GM21723 (cell line): ENCODE data around the gene TTYH1.

Source experiments
- ATAC-seq: cut with Tn5 transposase; IDR thresholded peaks from one replicate; pipeline ENCODE4 v1.9.1; 2021; ENCODE audit warnings: mild to moderate bottlenecking, moderate library complexity; ENCODE audit not compliant: unreplicated experiment

The TTYH1 gene

DNA sequence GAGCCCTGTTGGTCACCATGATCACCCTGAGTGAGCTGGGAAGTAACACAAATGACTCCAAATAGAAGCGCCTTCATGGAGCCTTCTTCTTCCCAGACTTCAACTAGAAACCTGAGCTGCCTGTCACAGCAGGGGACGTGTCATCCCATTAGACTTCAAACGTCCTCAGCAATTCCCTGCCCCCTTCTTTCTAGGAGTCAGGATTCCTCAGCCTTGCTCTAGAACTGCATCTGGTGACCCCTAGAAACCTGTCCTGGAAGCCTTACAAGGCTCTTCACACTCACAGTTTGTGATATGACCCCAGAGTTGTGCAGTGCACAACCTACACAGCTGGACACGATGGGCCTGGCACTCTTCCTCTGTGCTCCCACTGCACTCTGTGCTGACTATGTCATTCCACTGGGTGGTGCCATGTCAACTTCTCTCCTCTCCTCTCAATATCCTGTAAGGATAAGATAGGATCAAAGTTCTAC is 23.6 kb upstream of the TTYH1 start:
- ATAC-seq: no peak

DNA sequence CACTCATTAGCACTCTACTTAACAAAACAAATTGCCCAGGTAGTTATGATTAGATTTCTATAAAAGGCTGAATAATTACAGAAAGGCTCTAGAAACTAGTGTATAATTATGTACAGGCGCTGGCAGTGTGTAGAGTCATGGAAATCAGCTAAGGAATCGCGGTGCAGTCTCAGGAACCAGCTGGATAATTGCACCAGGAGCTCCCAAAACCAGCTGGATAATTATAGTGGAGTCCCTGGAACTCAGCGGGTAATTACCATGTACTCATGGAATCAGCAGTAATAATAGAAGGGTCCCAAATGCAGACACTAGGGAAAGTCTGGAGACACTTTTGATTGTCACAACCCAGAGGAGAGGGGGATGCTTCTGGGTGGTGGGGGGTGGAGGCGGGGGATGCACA is 23.2 kb upstream of the TTYH1 start:
- no peak for ATAC-seq

DNA sequence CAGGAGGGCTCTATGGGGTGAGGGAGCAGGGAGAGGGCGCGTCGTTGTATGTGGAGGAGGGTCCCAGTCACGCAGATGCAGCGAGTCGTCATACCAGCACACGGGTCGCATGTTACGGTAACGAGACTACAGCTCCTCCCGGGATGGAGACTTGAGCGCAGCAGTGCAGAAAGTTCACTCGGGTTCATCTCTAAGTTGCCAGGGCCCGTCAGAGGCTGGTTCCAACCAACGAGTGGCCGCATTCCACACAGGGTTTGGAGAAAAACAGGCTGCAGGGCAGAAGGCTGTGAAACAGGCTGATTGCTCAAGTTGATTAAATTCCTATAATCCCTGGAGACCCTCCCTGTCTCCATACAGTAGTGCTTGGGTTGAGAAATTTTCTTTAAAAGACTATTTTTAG is 21.9 kb upstream of the TTYH1 start:
- ATAC-seq: no peak

DNA sequence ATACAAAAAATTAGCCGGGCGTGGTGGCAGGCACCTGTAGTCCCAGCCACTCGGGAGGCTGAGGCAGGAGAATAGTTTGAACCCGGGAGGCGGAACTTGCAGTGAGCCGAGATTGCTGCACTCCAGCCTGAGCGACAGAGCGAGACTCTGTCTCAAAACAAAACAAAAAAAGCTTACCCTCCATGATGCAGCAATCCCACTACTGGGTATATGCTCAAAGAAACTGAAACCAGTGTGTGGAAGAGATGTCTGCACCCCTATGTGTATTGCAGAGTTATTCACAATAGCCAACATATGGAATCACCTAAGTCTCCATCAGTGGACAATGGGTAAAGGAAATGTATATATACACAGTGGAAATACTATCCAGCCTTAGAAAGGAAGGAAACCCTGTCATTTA is 19.6 kb upstream of the TTYH1 start:
- ATAC-seq: no peak

DNA sequence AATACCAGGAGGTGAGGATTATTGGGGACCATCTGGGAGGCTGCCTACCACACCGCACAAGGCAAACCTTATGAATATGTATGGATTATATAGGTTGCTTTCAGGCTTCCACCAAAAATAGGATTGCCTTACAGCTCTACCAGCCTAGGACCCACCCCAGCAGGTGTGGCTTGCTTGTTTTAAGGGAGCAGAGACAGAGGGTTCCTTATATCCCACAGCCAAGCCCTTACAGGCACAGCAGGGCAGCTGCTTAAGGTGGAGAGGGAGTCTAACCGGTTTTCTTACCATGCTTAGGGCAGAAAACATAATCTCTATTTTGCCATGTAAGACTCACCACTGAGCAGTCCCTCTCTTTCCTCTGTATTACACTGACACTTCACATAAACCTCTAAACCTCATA is 16.1 kb upstream of the TTYH1 start:
- no peak for ATAC-seq

DNA sequence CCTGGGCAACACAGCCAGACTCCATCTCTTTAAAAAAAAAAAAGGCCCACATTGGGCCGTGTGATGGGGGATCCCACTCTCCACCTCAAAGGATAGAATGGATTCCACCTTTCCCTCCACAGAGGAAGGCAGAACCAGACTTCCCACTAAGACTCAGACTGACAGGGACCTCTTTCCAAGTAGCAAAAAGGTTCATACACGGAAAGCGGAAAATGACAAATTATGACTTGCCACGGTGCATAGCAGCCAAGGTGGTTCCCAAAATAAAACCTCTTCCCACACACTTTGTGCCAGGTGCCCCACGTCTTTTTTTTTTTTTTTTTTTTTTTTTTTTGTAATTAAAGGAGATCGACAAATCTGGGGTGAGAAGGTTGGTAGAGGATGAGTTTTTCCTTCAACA is 14.4 kb upstream of the TTYH1 start:
- no peak for ATAC-seq

DNA sequence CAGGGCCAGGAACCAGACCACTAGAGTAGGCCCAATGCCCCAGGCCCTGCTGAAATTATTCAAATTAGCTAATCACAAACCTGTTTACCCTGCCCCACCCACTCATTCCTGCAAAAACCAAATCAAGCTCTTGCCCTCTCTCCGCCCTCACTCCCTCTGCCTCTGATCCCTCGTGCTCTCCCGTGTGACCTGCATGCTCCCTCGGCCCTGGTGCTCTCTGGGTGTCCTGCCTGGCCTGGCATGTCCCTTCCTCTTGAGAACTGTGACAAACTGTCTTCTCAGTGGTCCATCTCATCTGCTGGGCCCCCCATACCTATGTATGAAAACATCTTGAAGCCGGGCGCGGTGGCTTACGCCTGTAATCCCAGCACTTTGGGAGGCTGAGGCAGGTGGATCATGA is 12.2 kb upstream of the TTYH1 start:
- ATAC-seq: no peak

DNA sequence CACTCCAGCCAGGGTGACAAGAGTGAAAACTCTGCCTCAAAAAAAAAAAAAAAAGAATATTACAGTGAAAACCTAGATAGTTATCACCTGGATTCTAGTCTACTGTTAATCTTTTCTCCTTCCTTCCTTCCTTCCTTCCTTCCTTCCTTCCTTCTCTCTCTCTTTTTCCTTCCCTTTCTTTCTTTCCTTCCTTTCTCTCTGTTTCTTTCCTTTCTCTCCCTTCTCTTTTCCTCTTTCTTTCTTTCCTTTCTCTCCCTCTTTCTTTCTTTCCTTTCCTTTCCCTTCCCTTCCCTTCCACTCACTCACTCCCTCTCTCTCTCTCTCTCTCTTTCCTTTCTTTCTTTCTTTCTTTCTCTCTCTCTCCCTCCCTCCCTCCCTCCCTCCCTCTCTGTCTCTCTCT is 9.6 kb upstream of the TTYH1 start:
- ATAC-seq: no peak

DNA sequence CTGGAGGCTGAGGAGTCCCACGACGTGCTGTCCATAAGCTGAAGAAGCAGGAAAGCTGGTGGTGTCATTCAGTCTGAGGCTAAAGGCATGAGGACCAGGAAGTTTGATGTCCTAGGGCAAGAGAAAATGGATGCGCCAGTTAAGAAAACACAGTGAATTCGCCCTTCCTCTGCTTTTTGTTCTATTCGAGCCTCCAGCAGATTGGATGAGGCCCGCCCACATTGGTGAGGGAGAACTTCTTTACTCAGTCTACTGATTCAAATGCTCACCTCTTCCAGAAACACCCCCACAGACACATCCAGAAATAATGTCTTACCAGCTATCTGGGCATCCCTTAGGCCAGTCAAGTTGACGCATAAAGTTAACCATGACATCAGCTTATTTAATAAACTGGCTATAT is 7.5 kb upstream of the TTYH1 start:
- no peak for ATAC-seq

DNA sequence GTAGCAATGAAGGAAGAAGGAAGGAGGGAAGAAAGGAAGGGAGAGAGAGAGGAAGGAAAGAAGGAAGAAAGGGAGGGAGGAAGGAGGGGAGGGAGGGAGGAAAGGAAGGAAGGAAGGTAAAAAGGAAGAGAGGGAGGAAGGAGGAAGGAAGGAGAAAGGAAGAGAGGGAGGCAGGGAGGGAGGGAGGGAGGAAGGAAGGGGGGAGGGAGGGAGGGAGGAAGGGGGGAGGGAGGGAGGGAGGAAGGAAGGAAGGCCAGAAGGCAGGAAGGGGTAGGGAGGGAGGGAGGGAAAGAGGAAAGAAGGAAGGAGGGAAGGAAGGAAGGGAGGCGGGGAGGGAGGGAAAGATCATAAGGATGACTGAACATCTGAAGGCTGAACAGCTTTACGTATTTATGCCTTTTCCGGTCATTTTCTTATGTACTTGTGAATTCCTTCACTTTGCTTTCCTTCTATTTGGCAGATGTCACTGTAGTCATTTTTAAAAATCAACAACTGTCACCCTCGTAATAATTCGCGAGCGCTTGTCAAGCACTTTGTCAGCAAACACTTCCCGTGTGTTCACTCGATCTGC is 6.7 kb upstream of the TTYH1 start:
- no peak for ATAC-seq

DNA sequence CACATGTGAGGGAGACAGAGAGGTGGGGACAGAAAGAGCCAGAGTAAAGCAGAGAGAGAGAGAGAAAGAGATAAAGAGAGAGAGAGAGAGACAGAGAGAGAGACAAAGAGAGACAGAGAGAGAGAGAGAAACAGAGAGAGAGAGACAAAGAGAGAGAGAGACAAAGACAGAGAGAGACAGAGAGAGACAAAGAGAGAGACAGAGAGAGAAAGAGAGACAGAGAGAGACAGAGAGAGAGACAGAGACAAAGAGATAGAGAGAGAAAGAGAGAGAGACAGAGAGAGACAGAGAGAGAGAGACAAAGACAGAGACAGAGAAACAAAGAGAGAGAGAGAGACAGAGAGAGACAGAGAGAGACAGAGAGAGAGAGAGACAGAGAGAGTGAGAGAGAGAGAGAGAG is 4.2 kb upstream of the TTYH1 start:
- ATAC-seq: no peak

DNA sequence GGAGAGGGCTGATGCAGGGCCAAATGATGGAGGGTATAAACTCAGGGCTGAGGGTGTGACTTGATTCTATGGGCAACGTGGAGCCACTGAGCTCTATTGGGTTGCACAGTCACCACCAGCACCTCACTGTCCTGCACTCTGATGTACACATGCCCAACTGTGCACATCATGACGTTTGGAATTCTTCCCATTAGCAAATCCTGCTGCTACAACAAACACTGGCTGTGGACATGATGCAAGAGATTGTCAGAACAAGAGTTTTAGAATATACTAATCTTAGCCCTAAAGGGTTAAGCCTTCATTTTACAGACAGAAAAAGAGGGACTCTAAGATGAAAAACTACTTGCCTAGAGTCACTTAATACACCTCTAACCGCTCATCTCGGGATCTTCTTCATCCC is 2.4 kb upstream of the TTYH1 start:
- ATAC-seq: no peak

DNA sequence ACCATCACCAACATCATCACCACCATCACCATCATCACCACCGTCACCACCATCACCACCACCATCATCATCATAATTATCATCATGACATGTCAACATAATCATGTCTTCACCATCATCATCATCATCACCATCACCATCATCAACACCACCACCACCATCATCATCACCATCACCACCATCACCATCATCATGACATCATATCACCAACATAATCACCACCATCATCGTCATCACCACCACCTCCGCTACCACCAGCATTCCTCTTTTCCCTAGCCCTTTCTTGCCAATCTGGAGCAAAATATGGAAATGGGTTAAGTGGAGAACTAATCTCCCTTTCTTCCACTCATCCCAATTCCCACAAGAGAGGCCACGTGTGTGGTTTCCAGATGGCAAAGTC is 1.1 kb upstream of the TTYH1 start:
- no peak for ATAC-seq

DNA sequence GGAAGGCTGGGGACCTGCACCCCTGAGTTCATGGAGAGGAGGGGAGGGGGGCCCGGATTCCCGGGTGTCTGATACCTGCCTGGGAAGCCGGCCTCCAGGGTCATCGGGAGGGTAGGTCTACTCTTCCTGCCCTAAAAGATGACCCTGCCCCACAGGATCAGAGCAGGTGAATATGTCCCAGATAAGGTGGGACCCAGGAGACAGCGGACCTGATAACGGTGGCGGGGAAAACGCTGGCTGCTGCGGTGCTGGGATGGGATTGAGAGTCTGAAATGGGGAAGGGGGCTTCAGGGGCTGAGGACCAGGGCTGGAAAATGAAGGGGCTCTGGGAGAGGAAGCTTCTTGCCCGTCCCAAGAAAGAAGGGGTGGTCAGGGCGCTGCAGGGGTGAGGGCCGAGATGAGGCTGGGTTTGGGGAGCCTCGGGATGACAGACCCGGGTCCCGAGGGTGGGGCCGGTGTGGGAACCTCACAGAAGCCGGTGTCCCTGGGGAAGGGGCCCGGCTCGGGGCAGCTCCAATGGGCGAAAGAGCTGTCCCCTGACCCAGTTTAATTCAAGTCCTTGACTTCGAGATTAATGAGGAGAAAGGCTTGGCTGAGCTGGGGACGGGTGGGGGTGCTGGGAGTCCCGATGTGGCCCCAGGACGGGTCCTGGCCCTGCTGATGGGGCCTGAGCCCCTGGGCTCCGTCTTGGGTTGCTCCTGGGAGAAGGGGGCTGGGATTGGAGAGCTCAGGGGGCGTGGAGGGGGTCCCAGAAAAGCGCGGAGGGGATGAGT is 823 bp downstream of the TTYH1 start:
- no peak for ATAC-seq

DNA sequence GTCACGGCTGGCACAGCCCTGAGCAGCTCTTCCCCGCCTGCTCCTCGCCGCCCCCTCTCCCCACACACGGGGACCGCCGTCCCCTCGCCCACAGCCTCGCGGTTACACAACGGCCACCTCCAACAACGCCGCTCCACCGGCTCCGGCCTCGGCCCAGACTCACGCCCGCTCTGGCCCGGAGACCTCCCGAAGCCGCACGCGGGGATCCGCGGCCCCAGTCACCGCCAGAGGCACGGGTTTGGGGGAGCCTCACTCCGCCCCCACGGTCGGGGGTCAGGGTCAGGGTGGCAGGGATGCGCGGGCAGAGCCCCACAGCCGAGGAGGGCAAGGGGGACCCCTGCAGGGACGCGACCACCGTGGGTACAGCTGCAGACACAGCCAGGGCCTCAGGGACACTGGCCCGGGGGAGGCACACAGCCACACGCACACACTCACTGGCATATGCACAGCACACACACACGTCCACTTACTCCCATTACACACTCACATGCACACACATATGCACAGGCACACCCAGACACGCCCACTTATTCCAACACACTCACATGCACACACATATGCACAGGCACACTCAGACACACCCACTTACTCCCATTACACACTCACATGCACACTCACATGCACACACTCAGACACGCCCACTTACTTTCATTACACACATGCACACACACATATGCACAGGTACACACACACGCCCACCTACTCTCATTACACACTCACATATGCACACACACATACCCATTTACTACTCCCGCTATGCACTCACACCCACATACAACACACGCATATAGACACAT is 1.6 kb downstream of the TTYH1 start:
- no peak for ATAC-seq

DNA sequence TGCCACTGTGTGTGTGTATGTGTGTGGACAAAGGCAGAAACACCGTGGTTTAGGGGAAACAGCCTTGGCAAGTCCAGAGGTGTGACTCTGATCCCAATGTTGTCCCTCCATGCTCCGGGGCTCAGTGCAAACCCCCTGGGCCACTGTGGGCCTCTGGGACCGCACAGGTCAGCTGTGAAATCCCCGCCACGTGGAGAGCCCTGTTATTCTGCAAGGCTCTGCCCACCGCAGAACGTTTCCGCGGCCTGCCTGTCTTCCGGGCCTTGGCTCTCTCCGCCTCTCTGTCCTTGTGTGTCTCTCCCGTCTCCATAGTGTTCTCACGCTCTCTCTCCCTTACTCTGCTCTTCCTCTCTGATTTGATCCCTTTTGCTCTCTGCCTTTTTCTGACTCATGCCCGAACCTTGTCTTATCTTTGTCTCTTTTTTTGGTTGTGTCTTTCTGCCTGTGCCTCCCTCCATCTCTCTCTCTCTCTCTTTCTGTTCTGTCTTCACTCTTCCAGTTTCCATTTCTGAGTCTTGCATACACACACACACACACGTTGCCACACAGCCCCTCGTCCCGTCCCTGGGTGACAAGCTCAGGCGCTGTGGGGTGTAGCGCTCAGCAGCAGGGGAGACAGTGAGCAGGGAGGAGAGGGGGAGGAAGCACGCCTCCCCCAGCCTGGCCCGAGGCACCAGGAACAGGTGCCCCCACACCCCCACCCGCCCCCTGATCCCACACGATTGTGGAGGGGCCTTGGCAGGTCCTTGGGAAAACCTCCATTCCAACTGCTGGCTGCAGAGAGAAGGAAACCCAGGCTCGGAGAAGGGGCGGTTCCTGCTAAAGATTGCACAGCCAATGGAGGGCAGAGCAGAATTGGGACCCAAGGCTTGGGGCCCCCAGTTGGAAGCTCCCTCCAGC is 3.0 kb downstream of the TTYH1 start:
- no peak for ATAC-seq

DNA sequence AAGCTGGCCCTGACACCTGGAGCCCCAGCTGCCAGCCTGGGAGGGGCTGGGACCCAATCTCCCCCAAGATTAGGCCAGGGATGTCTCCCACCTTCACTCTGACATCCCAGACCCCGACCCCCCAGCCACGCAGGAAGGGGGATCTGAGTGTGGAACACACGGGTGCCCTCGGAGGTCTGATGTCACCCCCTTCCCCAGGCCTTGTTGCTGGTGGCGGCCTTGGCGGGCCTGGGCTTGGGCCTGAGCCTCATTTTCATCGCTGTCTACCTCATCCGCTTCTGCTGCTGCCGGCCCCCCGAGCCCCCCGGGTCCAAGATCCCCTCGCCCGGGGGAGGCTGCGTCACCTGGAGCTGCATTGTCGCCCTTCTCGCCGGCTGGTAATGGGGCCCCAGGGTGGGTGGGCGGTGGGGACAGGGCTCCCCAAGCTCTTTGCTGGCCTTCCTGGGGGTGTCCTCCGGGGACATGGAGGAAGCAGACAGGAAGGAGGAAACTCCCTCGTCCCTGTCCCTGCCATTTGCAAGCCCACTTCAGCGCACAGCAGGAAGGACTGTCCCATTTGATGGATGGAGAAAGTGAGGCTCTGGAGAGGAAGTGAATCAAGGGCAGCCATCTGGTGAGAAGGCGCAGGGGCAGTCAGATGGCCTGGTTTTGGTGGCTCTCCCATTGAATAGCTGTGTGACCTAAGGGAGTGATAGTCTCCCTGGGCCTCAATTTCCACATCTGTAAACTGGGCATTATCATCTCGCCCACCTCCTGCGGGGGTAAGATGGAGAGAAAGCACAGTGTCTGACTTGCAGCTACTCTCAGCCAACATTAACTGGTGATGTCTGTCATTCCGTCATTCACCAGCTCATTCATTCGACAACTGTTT is 3.9 kb downstream of the TTYH1 start:
- ATAC-seq: no peak

DNA sequence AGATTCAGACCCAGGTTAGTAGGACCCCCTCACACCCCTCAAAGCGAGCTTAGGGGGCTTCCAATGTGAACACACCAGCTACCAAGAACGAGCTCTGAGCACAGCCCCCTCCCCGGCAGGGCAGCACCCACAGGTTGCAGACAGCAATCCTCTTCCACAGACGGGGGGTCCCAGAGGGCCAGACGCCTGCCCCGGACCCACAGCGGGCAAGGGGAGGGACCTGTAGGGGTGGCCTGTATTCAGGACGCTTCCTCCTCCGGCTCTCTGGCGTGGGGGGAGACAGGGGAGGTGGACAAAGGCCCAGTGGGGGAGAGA is 4.8 kb downstream of the TTYH1 start:
- ATAC-seq: no peak

DNA sequence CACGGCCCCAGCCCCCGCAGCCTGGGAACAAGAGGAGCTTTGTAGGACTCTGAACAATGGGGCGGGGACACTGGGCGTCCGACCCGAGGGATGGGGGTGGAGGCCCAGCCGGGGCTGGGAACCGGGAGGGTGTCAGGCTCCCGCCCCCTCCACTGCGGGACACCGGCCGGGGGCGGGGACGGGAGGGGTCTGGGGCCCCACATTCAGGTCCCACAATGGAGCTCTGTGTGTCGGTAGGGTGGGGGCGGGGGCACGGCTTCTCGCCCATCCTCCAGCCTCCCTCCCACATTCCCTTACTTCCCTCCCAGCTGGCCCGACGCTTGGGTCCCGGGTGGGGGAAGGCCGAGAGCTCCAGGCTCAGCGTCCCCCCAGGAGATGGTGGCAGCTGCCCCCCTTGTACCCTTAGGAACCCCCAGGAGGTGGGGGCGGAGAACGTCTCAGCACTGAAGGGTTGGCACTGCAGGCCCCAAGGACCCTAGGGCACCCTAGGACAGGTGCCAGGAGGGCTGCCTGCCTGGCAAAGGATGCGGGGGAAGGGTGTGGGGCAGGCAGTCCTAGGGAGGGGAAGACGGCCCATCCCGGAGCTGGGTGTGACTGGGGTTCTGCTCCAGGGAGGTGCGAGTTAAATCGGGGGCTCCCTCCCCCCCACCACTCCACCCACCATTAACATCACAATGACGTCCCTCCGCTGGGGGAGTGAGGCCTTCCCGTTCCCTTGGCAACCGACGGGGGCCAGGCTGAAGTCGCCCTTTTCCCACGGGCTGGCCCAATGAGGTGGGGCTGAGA is 5.3 kb downstream of the TTYH1 start:
- no peak for ATAC-seq

DNA sequence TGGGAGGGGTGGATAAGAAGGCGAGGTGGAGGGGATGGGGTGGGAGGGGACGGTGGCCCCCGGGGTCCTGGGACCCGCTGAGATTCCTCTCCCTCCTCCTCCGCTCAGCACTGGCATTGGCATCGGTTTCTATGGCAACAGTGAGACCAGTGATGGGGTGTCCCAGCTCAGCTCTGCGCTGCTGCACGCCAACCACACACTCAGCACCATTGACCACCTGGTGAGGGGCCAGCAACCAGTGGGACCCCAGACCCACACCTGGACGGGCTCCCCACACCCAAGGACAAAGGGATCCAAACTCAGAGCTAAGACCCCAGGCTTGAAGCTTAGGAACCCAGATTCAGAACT is 5.9 kb downstream of the TTYH1 start:
- no peak for ATAC-seq
